Measurements from ENCODE around the gene LRRC17. TPM values are rescaled to one million over a fixed set of nuclear protein-coding genes. Genes with fewer than 3 reads are reported as not detected.

LRRC17 gene
- total RNA-seq, 1 experiment from 2014 or later, result 0.11 TPM

DNA sequence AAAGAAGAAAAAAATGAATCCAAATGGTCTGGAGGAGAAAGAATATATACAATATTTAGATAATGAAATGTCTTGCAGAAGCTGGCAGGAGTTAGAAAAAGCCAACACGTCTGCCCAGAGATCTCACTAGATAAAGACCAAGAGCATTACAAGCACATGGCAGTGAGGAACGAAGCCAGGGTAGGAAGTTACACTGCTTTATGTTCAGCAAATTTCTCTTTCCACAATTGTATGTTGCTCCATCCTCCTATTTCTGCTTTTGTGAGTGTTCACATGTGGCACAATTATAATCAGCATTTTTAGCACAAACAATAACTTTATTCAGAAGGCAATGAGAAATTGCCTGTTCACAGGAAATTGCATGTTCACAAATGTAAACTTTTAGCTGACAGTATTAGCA is 53.7 kb downstream of the LRRC17 start:
- ChIA-PET POLR2A (ENCODE audit: unreplicated experiment) (no interaction called here), CTCF (interaction anchor here (0.6 kb wide), 1 partner anchor 86 kb away, joined by 3 read pairs; no protein-coding TSS in a partner anchor)
- no TSS peak for BruUV-seq (replicated peaks)
- no peaks in the 10 kb centered on the region for H3K79me2 ChIP-seq (ENCODE audit: low read length)
- intact Hi-C loops (cut with micrococcal nuclease), result no loop called here
- ATAC-seq (no peak), DNase-seq (no peak)
- H3K4me2 ChIP-seq (ENCODE audit: low read length), result no peak overlapping the region
- no peaks in the 10 kb centered on the region for H3K9me3 ChIP-seq (ENCODE audit: low read length)
- H4K20me1 ChIP-seq (ENCODE audit: low read length), result no peaks in the 10 kb centered on the region
- no peaks in the 10 kb centered on the region for H3K27me3 ChIP-seq (ENCODE audit: low read length)
- no peak overlapping the region for H3K27ac ChIP-seq (ENCODE audit: low read length)
- no peaks in the 10 kb centered on the region for H3F3A ChIP-seq (ENCODE audit: low read length, unreplicated experiment)
- H3K36me3 ChIP-seq (ENCODE audit: low read depth, low read length), result no peaks in the 10 kb centered on the region
- H3K4me1 ChIP-seq (ENCODE audit: insufficient read depth, low read length), result no peaks in the 10 kb centered on the region
- no peaks in the 10 kb centered on the region for H3K9me2 ChIP-seq (replicated peaks; ENCODE audit: low read length)
- H2AFZ ChIP-seq (ENCODE audit: low read length), result no peak overlapping the region
- no peak overlapping the region for H3K4me3 ChIP-seq (ENCODE audit: low read length)
- TF ChIP-seq, protein P1, sequence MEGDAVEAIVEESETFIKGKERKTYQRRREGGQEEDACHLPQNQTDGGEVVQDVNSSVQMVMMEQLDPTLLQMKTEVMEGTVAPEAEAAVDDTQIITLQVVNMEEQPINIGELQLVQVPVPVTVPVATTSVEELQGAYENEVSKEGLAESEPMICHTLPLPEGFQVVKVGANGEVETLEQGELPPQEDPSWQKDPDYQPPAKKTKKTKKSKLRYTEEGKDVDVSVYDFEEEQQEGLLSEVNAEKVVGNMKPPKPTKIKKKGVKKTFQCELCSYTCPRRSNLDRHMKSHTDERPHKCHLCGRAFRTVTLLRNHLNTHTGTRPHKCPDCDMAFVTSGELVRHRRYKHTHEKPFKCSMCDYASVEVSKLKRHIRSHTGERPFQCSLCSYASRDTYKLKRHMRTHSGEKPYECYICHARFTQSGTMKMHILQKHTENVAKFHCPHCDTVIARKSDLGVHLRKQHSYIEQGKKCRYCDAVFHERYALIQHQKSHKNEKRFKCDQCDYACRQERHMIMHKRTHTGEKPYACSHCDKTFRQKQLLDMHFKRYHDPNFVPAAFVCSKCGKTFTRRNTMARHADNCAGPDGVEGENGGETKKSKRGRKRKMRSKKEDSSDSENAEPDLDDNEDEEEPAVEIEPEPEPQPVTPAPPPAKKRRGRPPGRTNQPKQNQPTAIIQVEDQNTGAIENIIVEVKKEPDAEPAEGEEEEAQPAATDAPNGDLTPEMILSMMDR (conservative IDR thresholded peaks at IDR 0.05; ENCODE audit: low read depth, low read length), result no peak
- TF ChIP-seq EZH2 (IDR thresholded peaks at IDR 0.05; ENCODE audit: low read length, unreplicated experiment) (no peak), EZH2phosphoT487 (IDR thresholded peaks at IDR 0.05; ENCODE audit: borderline replicate concordance, low read length) (no peak)
- H3K9ac ChIP-seq (ENCODE audit: low read length), result no peak overlapping the region

DNA sequence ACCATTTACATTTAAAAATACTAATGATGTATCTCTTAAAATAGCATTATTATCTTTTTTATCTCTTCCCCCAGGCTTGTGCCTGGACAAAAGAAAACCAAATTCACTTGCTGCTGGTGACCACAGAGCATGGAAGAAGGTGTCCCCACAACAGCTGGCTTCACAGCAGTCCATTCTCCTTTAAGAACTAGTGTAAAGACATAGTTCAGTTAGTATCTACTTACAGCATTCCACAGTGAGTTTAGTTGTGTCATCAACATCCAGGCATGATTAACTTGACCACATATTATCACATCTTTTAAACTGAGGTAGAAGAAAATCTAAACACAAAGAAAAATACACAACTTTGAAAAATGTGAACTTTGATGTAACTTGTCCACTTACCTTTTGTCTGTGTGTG is 55.0 kb downstream of the LRRC17 start:
- POLR2A ChIA-PET (ENCODE audit: unreplicated experiment), result no interaction called here
- no peaks in the 10 kb centered on the region for H4K20me1 ChIP-seq (ENCODE audit: low read length)
- intact Hi-C loops (cut with micrococcal nuclease), result no loop called here
- ATAC-seq, result no peak
- H3F3A ChIP-seq (ENCODE audit: low read length, unreplicated experiment), result no peaks in the 10 kb centered on the region
- H3K79me2 ChIP-seq (ENCODE audit: low read length), result no peaks in the 10 kb centered on the region
- no peak overlapping the region for H3K27ac ChIP-seq (ENCODE audit: low read length)
- TF ChIP-seq, protein P1 (conservative IDR thresholded peaks at IDR 0.05; ENCODE audit: low read depth, low read length), result no peak
- TF ChIP-seq EZH2 (IDR thresholded peaks at IDR 0.05; ENCODE audit: low read length, unreplicated experiment), result no peak
- no peak for TF ChIP-seq EZH2phosphoT487 (IDR thresholded peaks at IDR 0.05; ENCODE audit: borderline replicate concordance, low read length)
- DNase-seq, result no peak
- H3K9me3 ChIP-seq (ENCODE audit: low read length), result no peaks in the 10 kb centered on the region
- H3K4me1 ChIP-seq (ENCODE audit: insufficient read depth, low read length), result no peaks in the 10 kb centered on the region
- H3K4me3 ChIP-seq (ENCODE audit: low read length), result no peak overlapping the region
- H2AFZ ChIP-seq (ENCODE audit: low read length), result no peak overlapping the region
- no TSS peak for BruUV-seq (replicated peaks)
- H3K27me3 ChIP-seq (ENCODE audit: low read length), result no peaks in the 10 kb centered on the region
- CTCF ChIA-PET, result no interaction called here
- H3K9ac ChIP-seq (ENCODE audit: low read length), result no peak overlapping the region
- no peaks in the 10 kb centered on the region for H3K9me2 ChIP-seq (replicated peaks; ENCODE audit: low read length)
- H3K4me2 ChIP-seq (ENCODE audit: low read length), result no peak overlapping the region
- H3K36me3 ChIP-seq (ENCODE audit: low read depth, low read length), result no peaks in the 10 kb centered on the region

DNA sequence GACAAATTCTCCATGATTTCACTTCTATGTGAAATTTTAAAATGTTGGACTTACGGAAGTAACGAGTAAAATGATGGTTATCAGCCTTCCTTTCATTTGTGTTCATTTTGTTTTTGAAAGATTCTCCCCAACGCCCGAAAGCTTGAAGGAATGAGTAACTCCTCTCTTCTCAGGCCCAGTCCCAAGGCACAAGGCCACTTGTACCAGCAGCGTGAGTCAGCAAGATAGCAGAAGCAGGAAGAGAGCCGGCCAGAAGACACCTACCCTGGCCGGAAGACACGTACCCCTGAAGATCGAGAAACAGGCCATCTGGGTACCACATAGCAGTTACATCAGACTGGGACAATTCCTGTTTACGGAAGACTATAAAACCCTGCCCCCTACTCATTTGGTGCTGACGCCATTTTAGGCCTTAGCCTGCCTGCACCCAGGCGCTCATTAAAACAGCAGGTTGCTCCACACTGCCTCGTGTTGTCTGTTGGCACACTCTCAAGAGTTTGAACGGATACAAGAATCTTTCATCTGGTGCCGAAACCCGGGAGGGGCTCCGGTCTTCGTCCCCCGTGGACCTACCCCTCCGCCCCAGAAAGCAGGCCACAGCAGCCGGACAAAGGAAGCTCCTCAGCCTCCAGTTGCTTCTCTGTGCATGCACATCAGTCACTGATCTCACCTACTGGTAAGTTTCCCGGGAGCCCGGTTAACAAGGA is 60.4 kb downstream of the LRRC17 start:
- Histone ChIP-seq H3K27ac (ENCODE audit: low read length) (no peak overlapping the region), H3K27me3 (ENCODE audit: low read length) (no peaks in the 10 kb centered on the region), H3K79me2 (ENCODE audit: low read length) (no peaks in the 10 kb centered on the region), H3K9me3 (ENCODE audit: low read length) (no peaks in the 10 kb centered on the region), H3K9ac (ENCODE audit: low read length) (no peak overlapping the region), H3K9me2 (replicated peaks; ENCODE audit: low read length) (no peaks in the 10 kb centered on the region), H3K4me3 (ENCODE audit: low read length) (no peak overlapping the region), H3K4me1 (ENCODE audit: insufficient read depth, low read length) (peaks cover 3% of the 10 kb centered on the region; the same call in 1 of the 2 replicates), H2AFZ (ENCODE audit: low read length) (no peak overlapping the region), H3K36me3 (ENCODE audit: low read depth, low read length) (no peaks in the 10 kb centered on the region), H3F3A (ENCODE audit: low read length, unreplicated experiment) (no peaks in the 10 kb centered on the region), H4K20me1 (ENCODE audit: low read length) (no peaks in the 10 kb centered on the region), H3K4me2 (ENCODE audit: low read length) (no peak overlapping the region)
- intact Hi-C loops (cut with micrococcal nuclease), result no loop called here
- ATAC-seq, result no peak
- no peak for TF ChIP-seq EZH2 (IDR thresholded peaks at IDR 0.05; ENCODE audit: low read length, unreplicated experiment)
- no peak for TF ChIP-seq EZH2phosphoT487 (IDR thresholded peaks at IDR 0.05; ENCODE audit: borderline replicate concordance, low read length)
- ChIA-PET POLR2A (ENCODE audit: unreplicated experiment) (no interaction called here), CTCF (no interaction called here)
- no TSS peak for BruUV-seq (replicated peaks)
- DNase-seq, result no peak
